Stimulated activated CD8-positive, alpha-beta memory T cell treated with anti-CD3 and anti-CD28 coated beads, Interleukin-12 subunit alpha, Interleukin-12 subunit beta, amount 100 ng/mL, for 24 hours (primary cell): ENCODE data around the gene SH3PXD2A.
"Not testable (repeated sequence)": the region's sequence is repeated elsewhere in the genome, so short reads cannot be mapped to it uniquely, and the experiment has no call there.

Source experiments
- DNase-seq: peaks from one replicate; pipeline ENCODE4 v3.0.0-alpha.2; 2020; ENCODE audit errors: extremely low read depth

The SH3PXD2A gene

DNA sequence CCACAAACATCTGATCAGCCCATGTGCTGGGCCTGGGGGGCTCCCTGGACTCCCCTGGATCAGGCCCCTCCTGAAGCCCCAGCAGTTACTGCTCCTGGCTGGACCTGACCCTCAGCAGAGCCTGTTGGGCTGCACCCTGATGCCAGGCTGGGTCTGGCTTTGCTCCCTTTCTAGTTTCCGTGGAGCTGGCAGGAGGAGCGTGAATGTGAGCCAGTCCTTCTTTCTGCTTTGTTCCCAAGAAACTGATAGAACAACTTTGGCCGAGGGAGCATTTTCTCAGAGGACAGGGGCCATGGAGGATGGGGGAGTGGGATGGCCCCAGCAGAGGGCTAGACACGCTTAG, 233.6 kb downstream of the SH3PXD2A start:
- DNase-seq: no peak

DNA sequence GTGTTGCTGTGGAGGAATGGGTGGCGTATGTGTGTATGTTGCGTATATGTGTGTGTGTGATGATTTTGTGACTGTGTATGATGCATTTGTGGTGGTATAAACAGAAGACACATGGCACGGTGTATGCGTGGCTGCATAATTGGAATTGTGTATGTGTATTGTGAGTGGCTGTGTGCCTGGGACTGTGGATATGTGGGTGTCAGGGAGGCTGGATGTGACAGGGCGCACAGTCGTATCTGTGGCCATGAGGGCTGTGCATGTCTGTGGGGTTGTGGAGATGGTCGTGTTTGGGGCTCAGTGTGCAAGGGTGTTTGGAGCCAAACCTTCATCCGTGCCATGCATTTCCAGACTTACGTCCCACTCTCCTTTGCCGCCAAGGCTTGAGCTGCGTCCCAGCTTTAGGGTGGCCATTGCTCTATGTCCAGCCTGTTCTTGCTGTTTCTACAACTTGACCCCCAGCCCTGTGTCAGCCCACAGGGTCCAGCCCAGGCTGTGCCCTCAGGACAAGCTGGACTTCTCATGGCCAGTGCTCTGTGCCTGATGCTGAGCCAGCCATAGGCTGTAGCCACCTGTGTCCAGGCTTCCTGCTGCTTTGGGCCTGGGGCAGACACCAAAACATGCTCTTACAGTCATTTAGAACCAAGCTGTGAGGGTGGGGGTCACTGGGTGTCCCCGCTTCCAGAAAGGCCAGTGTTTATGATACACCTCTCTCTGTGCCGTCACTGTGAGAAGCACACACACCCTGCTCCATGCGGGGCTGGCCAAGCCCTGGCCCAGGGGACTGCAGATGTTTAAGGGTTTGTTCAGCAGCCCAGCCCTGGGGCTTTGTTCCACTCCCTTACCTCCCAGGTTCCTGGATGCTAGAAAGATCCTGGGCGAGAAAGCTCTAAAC, 234.2 kb downstream of the SH3PXD2A start:
- DNase-seq: no peak

DNA sequence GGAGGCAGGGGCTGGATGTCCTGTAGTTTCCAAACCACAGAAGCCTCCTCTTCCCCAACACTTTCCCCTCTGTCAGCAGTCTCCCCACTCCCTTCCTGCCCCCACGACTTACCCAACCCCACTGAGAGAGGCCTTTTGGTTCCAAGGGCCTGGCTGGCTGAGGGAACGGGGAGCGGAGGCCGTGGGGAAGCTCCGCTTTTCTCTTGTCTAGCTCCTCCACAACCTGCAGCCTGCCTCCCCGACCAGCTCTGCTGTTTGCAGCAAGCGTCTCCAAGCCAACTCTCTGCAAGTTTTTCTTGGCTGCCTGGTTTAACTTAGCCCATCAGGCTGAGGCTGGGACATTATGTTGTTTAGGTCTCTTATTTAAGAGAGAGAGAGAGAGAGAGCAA, 235.0 kb downstream of the SH3PXD2A start:
- no peak for DNase-seq

DNA sequence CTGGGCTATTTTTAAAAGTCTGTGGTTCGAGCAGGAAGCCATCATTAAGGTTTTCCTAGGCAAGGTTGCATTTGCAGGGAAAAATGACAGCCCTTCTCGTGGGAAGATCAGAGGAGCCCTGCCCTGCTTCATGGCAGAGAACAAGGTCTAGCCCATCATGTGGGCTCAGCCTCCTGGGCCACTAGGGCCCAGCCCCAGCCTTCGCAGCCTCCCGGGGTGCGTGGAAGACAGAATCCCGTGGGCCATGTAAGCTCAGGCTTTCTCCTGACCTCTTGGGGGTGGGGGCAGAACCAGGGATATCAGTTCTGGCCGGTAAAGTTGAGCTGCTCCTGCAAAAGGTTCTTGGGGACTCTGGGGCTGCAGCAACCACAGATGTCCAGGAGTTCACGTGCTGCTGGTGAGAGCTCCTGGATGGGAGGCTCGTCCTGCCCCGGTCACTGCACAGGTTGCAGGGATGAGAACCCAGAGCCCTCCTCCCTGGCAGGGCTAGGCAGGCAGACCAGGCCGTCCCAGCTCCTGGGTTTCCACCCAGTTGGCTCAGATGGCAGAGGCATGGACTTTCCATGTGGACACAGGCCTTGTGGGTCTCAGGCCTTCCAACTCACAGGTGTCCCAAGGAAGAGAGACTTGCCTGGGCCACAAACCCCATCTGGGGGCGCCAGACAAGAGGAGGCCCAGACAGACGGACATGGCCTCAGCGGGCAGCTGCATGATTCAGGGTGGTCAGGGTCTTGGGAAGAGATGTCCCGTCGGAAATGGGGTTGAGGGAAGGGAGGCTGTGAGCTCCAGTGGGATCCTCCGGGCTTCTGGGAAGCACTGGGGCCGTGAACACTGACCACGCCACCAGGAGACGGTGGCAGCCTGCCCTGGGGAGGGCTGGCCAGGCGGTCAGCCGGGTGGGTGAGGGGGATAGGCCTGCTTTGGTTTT, 235.7 kb downstream of the SH3PXD2A start:
- no peak for DNase-seq

DNA sequence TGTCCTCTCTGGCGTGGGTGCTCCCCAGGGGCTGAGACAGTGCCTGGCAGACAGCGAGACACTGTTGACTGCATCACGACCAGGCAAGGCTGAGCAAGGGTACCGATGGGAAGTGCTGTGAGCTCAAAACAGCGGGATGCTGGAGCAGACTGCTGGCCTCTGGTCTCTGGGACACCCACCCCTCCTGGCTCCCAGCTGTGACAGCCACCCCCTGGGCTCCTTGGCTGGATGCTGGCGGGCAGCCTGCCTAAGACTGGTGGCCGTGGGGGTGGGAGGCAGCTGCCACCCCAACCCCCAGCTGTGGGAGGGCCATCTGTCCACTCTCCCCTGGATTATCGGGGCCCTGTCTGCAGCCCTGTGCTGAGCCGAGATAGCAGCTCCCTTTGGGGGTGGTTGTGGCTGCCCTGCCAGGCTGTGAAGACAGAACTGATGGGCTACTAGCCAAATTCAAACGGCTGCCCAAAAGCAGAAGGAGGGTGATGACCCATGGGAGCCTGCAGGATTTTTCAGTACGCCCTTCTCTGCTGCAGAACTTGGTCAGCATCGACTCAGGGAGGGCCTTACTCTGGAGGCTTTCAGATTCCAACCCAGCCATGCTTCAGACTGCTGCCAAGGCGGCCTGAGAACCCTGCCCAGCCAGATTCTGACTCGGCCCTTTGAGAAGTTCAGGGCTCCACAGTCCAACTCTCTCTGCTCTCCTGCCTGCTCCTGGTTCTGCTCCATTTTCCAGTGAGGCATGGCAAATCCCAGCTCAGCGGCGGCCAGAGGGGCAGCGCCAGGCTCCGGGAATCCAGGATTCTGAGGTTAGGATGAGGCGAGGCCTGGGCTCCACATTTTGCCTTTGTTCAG, 236.6 kb downstream of the SH3PXD2A start:
- no peak for DNase-seq

DNA sequence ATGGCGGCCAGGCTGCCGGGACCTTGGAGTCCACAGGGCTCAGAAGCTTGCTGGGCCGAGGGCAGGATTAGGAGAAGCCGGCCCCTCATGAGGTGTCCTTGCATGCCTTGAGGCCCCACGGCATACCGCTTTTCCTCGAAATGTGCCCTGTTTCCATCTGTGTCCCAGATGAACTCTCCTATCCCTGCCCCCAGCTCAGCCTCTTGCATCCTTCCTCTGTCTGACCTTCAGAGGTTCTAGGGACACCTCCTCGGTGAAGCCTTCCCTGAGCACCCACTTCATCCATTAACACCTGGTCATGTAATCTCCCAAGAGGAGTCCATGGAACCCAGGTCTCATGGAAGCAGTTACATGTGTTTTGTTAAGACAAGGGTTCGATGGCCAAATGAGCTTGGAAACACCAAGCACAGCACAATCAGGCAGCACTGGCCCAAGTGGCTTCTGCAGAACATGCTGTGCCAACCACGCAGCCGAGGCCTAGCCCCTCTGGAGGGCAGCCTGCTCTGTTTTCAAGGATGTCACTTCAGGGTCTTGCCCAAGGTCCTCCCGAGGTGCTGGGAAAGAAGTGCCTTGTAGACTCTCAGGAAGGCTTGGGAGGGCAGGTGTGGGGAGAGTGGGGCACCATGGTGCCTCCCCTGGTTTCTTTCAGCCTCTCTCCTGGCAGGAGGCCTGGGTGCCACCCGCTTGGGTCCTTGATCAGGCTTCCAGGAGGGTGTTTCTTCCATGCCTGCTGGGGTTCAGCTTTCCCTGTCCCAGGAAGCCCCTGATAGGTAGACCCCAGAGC, 237.6 kb downstream of the SH3PXD2A start:
- no peak for DNase-seq

DNA sequence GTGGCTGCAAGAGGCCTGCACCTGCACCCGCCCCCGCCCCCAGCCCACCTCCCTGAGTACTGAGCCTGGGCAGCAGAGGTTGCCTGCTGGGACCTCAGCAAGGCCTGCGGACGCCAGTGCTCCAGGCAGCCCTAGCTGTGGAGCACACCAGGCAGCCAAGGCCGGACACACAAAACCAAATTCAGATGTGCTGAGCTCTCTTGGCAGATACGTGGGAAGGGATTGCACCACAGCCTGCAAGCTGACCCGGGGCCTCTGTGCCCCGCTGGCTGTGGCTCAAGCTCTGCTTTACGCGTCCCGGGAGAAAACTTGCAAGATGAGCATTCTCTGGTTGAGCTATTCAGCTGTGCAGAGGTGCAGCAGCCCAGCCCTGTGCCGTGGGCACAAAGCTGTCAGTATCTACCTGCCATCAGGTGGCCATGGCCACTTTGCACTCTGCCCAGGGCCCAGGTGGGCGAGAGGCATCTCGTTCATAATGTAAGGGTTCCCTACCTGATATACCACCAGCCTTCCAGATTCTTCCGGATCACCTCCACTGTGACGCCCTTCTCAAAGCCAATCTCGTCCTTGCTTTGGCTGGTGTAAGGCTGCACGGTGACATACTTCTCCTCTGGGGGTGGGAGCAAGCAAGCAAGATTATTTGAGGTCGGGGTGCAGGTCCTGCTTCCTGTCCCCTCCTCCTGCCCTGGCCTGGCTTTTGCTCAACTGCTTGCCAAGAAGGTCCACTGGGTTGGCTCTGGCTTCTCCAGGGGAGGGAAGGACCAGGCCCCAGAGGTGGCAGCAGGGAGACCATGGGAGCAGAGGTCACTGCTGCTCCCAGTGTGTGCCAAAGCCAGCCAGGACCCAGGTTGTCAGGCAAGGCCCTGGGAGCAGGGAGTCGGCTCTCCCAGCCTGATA, 238.4 kb downstream of the SH3PXD2A start:
- DNase-seq: no peak

DNA sequence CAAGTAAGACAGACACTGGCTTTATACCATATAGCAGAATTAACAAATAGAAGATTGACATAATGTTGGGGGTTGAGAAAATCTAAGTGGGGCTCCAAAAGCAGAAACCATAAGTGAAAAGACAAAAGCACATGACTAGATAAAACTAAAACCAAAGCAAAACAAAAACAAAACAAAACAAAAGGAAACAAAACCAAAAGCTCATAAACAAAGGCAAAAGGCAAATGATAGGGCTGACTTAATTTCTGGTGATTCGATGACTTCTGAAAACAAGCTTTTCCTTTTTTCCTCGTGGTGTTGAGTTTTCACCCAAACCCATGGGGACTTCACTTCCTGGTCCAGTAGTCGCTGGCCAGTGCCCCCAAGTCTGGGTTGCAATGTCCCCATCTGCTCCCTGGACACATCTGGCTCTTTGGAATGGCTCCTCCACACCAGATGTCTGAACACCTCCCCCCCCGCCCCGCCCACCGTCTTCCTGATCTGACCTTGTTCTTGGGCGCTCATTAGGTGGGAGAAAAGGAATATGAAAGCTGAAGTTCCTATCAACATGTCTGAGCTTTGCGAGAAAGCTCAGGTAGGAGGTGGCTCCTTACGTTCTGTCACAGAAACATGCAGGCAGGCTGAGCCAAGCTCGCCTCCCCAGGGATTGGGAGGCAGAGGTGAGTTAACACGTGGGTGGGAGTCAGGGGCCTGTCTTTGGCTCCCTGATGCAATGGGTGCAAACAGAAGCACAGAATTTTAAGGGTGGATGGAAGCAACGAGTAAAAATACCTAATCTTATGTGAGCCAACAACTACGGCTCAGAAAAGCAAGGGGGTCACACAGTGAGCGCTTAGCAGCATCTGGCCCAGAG, 240.8 kb downstream of the SH3PXD2A start:
- DNase-seq: no peak

DNA sequence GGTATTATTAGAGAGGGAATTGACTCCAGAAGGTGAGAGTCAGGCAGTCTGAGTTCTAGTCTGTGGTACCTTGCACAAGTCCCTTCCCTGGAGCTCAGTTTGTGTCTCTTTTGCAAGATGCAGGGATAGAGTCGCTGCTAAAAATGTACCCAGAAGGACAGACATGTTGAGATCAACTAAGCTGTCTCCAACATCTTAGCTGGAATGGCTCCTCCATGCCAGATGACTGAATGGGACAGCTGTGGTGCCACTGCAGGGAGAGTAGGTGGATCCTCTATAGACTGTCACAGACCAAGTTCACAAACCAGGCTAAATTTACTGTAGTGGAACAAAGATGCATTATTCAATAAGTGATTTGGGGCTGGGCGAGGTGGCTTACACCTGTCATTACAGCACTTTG, 241.8 kb downstream of the SH3PXD2A start:
- no peak for DNase-seq

DNA sequence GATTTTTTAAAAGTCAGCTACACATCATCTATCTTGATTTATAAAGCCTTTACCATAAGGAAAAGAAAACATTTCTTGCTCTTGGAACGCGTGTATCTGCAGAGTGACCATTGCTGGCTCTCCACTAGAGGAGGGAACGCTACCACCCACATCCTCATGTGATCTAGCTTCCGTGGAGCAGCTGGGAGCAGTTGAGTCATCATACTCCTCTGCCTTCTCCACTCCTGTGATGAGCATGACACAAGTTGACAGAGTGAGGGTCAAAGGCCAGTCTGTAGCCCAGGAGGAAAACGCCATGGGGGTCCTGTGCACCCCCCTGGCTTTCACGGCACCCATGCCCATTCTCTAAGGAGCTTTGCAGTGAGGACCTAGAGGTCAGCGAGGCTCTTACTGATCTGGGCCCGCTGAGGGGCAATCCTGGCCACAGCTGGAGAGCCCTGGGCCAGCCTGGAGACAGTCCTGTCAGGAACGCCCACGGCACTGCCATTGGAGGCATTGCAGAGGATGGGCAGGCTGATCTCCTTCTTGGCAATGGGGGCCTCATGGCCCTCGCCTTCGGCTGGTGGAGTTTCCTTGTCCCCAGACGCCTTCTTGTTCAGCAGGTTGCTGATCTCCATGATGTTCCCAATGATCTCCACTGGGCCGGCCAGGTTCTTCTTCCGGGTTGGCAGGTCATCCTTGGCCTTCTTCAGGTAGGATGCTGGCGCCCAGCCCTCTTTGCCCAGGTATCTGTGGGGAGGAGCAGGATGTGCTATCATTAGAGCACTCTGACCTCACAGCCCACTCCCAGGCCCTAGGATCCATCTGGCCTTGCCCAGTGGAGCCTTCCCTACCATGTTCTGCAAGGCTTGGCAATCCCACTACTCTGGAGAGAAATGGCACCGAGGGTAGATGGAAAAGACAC, 242.7 kb downstream of the SH3PXD2A start:
- no peak for DNase-seq

DNA sequence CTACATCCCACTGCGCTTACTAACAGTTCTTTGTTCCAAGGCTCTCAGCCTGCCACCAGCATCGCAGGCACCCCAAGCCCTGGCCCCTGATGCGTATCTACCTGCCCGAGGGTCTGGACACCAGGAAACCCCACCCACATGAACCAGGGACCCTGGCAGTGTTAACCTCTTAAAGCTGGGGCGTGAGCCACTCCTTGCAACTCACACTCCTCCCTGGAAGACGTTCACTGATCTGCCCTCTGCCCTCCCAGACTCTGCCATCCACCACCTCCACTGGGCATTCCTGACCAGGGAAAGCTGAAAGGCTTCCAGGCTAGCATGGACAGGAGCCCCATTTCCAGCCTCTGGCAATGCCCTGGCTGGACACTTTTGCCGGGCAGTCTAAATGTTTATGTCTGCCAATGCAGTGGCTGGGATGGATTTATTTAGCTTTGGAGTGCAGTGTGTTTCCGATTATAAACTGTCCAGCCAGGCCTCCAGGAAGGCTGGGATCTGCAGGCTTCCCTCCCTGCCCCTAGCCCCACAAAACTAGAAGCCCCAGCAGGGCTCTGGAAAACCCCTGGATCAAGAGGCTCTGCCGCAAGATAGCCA, 244.4 kb downstream of the SH3PXD2A start:
- DNase-seq: no peak

DNA sequence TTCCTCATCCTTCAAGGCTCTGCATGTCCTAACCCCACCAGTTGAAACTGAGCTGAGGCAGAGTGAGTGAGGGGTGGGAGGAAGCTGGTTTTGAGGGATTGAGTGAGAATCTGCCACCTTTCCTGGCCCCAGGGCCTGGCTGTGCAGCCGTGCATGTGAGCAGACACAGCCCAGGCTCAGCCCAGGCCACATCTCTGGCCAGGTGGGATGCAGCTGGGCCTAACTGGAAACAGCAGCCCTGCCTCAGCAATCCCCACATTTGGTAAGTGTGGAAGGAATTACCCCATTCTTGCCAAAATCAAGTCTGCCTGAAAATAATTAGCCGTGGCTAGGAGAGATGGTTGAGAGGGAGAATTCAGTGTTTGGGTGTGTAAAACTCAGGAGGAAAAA, 245.3 kb downstream of the SH3PXD2A start:
- DNase-seq: no peak

DNA sequence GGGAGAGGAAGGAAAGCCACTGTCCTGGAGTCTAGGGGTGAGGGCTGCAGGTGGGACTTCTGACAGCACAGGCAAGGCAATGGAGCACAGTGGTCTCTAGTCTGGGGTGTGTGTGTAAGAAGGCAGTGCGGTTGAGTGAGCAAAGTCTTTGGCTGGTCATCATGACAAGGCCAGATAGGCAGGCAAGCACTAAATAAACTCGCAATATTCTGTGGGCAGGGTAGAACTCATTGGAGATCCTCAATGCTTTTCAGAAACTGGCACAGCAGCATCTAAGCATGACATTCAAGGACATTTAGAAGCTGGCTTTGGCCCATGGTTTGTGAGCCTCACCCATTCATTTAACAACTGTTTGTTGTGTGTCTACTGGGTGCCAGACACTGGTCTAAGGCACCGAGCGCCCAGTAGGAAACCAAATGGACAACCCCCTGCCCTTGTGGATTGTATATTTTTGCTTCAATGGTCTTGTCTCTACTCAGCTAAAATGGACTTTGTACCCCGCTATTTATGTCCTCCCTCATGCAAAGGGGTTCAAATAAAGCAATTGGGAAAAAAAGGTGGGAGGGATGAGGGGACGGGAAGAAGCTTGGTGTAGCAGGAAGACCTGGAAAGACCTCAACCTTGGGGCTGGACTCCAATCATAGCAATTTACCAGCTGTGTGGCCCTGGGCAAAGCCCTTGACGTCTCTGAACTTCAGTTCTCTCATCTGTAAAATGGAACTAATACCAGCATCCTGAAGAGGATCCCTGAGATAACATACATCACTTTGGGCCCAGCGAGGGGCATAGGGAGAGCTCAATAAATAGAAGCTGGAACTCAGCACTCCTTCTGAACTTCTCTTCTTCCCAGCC, 245.9 kb downstream of the SH3PXD2A start:
- no peak for DNase-seq

DNA sequence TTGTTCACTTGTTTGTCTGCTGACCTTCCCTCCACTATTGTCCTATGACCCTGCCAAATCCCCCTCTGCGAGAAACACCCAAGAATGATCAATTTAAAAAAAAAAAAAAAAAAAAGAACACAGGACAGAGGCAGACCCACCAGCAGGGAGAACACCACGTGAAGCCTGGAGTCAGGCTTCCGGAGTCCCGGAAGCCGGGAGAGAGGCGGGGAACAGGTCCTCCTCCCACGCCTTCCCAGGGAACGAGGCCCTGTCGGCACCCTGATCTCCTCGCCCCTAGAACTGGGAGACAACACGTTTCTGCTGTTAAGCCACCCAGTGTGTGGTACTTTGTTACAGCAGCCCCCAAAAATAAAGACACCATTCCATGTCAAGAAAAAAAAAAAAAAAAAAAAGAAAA, 247.3 kb downstream of the SH3PXD2A start:
- DNase-seq: not testable (repeated sequence)

DNA sequence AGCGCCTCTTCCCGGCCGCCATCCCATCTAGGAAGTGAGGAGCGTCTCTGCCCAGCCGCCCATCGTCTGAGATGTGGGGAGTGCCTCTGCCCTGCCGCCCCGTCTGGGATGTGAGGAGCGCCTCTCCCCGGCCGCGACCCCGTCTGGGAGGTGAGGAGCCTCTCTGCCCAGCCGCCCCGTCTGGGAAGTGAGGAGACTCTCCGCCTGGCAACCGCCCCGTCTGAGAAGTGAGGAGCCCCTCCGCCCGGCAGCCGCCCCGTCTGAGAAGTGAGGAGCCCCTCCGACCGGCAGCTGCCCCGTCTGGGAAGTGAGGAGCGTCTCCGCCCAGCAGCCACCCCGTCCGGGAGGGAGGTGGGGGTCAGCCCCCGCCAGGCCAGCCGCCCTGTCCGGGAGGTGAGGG, 248.3 kb downstream of the SH3PXD2A start:
- not testable (repeated sequence) for DNase-seq

DNA sequence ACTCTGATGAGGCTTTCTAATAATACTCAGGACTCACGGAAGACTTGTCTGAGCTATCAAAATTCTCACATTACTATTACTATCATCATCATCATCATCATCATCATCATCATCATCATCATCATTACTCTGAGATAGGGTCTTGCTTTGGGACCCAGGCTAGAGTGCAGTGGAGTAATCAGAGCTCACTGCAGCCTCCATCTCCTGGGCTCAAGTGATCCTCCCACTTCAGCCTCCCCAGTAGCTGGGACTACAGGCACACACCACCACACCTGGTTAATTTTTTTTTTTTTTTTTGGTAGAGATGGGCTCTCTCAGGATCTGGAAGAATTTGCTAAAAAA, 249.3 kb downstream of the SH3PXD2A start:
- DNase-seq: not testable (repeated sequence)
